ENCODE measurements around the gene IL11RA.

IL11RA gene

DNA sequence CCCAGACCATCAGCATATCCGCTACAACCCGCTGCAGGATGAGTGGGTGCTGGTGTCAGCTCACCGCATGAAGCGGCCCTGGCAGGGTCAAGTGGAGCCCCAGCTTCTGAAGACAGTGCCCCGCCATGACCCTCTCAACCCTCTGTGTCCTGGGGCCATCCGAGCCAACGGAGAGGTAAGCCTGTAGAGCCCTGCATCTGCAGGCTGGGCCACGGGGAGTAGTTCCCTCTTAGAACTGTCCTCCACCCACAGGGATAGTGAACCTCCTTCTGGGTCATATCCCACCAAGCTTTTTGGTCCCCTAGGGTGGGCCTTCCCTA lies 4.9 kb upstream of the IL11RA start:
- TF ChIP-seq FOXP2 (optimal IDR thresholded peaks at IDR 0.05; ENCODE audit: borderline replicate concordance, extremely low read depth, extremely low read length, insufficient read depth) = no peak
- TF ChIP-seq POLR2AphosphoS5 (IDR thresholded peaks at IDR 0.05; ENCODE audit: low read depth, low read length) = no peak
- no peak for TF ChIP-seq SIN3A (IDR thresholded peaks at IDR 0.05; ENCODE audit: borderline replicate concordance, insufficient read depth, low read length)
- no peak for TF ChIP-seq TAF1 (IDR thresholded peaks at IDR 0.05; ENCODE audit: borderline replicate concordance, insufficient read depth, low read length)
- TF ChIP-seq, protein P1, sequence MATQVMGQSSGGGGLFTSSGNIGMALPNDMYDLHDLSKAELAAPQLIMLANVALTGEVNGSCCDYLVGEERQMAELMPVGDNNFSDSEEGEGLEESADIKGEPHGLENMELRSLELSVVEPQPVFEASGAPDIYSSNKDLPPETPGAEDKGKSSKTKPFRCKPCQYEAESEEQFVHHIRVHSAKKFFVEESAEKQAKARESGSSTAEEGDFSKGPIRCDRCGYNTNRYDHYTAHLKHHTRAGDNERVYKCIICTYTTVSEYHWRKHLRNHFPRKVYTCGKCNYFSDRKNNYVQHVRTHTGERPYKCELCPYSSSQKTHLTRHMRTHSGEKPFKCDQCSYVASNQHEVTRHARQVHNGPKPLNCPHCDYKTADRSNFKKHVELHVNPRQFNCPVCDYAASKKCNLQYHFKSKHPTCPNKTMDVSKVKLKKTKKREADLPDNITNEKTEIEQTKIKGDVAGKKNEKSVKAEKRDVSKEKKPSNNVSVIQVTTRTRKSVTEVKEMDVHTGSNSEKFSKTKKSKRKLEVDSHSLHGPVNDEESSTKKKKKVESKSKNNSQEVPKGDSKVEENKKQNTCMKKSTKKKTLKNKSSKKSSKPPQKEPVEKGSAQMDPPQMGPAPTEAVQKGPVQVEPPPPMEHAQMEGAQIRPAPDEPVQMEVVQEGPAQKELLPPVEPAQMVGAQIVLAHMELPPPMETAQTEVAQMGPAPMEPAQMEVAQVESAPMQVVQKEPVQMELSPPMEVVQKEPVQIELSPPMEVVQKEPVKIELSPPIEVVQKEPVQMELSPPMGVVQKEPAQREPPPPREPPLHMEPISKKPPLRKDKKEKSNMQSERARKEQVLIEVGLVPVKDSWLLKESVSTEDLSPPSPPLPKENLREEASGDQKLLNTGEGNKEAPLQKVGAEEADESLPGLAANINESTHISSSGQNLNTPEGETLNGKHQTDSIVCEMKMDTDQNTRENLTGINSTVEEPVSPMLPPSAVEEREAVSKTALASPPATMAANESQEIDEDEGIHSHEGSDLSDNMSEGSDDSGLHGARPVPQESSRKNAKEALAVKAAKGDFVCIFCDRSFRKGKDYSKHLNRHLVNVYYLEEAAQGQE (IDR thresholded peaks at IDR 0.05; ENCODE audit: insufficient read depth in 1 of 2, low read depth in 2 of 2, low read length in 2 of 2) = no peak

DNA sequence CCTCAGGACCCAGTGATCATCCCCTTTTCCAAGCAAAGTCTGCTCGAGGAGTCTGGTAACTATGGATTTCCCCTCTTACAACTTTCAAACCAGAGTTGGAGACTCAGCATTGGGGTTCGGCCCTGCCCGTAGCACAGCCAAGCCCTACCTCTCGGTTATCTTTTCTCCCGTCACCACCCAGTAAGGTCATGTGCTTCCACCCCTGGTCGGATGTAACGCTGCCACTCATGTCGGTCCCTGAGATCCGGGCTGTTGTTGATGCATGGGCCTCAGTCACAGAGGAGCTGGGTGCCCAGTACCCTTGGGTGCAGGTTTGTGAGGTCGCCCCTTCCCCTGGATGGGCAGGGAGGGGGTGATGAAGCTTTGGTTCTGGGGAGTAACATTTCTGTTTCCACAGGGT lies 4.3 kb upstream of the IL11RA start:
- no peak for TF ChIP-seq FOXP2 (optimal IDR thresholded peaks at IDR 0.05; ENCODE audit: borderline replicate concordance, extremely low read depth, extremely low read length, insufficient read depth)
- TF ChIP-seq, protein P1 (IDR thresholded peaks at IDR 0.05; ENCODE audit: insufficient read depth in 1 of 2, low read depth in 2 of 2, low read length in 2 of 2) = no peak
- no peak for TF ChIP-seq TAF1 (IDR thresholded peaks at IDR 0.05; ENCODE audit: borderline replicate concordance, insufficient read depth, low read length)
- TF ChIP-seq POLR2AphosphoS5 (IDR thresholded peaks at IDR 0.05; ENCODE audit: low read depth, low read length) = no peak
- no peak for TF ChIP-seq SIN3A (IDR thresholded peaks at IDR 0.05; ENCODE audit: borderline replicate concordance, insufficient read depth, low read length)

DNA sequence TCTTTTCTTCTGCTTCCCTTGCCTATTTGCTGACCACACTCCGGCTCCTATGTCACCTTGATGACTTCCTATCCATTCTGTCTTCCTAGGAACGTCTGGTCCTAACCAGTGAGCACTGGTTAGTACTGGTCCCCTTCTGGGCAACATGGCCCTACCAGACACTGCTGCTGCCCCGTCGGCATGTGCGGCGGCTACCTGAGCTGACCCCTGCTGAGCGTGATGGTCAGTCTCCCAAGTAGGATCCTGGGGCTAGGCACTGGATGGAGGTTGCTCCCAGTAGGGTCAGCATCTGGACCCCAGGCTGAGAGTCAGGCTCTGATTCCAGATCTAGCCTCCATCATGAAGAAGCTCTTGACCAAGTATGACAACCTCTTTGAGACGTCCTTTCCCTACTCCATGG lies 3.3 kb upstream of the IL11RA start:
- TF ChIP-seq TAF1 (IDR thresholded peaks at IDR 0.05; ENCODE audit: borderline replicate concordance, insufficient read depth, low read length) = no peak
- no peak for TF ChIP-seq SIN3A (IDR thresholded peaks at IDR 0.05; ENCODE audit: borderline replicate concordance, insufficient read depth, low read length)
- no peak for TF ChIP-seq FOXP2 (optimal IDR thresholded peaks at IDR 0.05; ENCODE audit: borderline replicate concordance, extremely low read depth, extremely low read length, insufficient read depth)
- TF ChIP-seq, protein P1 (IDR thresholded peaks at IDR 0.05; ENCODE audit: insufficient read depth in 1 of 2, low read depth in 2 of 2, low read length in 2 of 2) = no peak
- no peak for TF ChIP-seq POLR2AphosphoS5 (IDR thresholded peaks at IDR 0.05; ENCODE audit: low read depth, low read length)

DNA sequence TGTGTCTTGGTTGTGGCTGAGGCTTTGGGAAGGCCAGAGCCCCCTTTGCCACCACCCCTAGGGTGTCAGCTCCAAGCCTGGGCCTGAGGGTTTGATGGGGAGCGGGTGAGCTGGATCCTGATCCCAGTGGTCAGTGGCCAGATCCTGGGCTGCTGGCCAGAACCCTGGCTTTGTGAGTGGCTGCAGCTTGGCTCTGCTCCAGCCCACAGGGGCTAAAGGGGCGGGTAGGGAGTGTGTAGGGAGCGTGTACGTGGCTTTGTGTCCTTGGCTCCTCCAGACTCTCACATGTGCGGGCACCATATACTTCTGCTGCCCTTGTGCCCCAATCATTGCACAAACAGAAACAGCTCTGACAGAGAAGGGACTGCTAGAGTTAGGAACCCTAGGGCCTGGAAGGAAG lies 1.2 kb upstream of the IL11RA start:
- TF ChIP-seq POLR2AphosphoS5 (IDR thresholded peaks at IDR 0.05; ENCODE audit: low read depth, low read length) (no peak), SIN3A (IDR thresholded peaks at IDR 0.05; ENCODE audit: borderline replicate concordance, insufficient read depth, low read length) (no peak), FOXP2 (optimal IDR thresholded peaks at IDR 0.05; ENCODE audit: borderline replicate concordance, extremely low read depth, extremely low read length, insufficient read depth) (no peak), TAF1 (IDR thresholded peaks at IDR 0.05; ENCODE audit: borderline replicate concordance, insufficient read depth, low read length) (no peak)
- TF ChIP-seq, protein P1 (IDR thresholded peaks at IDR 0.05; ENCODE audit: insufficient read depth in 1 of 2, low read depth in 2 of 2, low read length in 2 of 2) = no peak

DNA sequence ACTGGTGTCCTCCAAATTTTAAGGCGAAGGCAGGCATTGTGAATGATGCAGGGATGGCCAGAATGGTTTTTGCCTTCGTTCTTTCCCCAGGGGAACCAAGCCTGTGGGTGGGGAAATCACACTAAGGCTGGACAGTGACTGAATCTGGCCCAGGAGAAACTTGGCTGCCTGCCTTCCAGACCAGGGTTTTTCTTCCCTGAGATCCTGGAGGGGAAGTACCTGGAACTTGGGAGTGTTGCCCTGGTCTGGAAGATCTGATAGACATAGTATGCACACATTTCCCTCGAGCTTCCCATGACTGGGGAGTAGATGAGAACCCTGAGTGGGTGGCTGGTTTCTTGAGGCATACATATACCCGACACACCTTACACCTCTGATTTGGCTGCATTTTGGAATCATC lies 664 bp upstream of the IL11RA start:
- TF ChIP-seq FOXP2 (optimal IDR thresholded peaks at IDR 0.05; ENCODE audit: borderline replicate concordance, extremely low read depth, extremely low read length, insufficient read depth) (no peak), POLR2AphosphoS5 (IDR thresholded peaks at IDR 0.05; ENCODE audit: low read depth, low read length) (no peak), SIN3A (IDR thresholded peaks at IDR 0.05; ENCODE audit: borderline replicate concordance, insufficient read depth, low read length) (no peak), TAF1 (IDR thresholded peaks at IDR 0.05; ENCODE audit: borderline replicate concordance, insufficient read depth, low read length) (no peak)
- TF ChIP-seq, protein P1 (IDR thresholded peaks at IDR 0.05; ENCODE audit: insufficient read depth in 1 of 2, low read depth in 2 of 2, low read length in 2 of 2) = no peak
